A673 (cell line): ENCODE results near the gene CA4. TPM values are rescaled to one million over a fixed set of nuclear protein-coding genes. Genes with fewer than 3 reads are reported as not detected.

ENCODE experiments used
- BruUV-seq: library from RNA; stranded (reverse); fragments of 400-500 nt; replicated peaks from 2 replicates; lab custom pipeline; 2021; lab: Mats Ljungman, UMichigan
- CTCF ChIA-PET: fragments of 300-600 bp; sonication (Branson Sonifier 250); formaldehyde crosslinking; loops from one replicate; lab custom pipeline; 2022; ENCODE audit warnings: antibody characterized with exemption; lab: Charles Lee
- POLR2A ChIA-PET: fragments of 300-600 bp; sonication (Branson Sonifier 250); formaldehyde crosslinking; loops from one replicate; lab custom pipeline; 2022; ENCODE audit warnings: antibody characterized with exemption; ENCODE audit not compliant: low non-redundant PET; lab: Charles Lee
- DNase-seq: peaks from one replicate; pipeline ENCODE4 v3.0.0-alpha.2; 2015; ENCODE audit warnings: low spot score
- H3K27ac ChIP-seq: fragments of 200-600 bp; sonication (generic); 2 replicates; pipeline ENCODE4 v1.5.1; 2016; ENCODE audit warnings: mixed run types, low read depth, mild to moderate bottlenecking, mixed read lengths, antibody characterized with exemption, low read length; ENCODE audit not compliant: poor library complexity, severe bottlenecking
- H3K27me3 ChIP-seq: fragments of 200-600 bp; sonication (generic); replicated peaks from 2 replicates; pipeline ENCODE4 v1.6.1; 2017; ENCODE audit warnings: mixed run types, low read depth, mild to moderate bottlenecking, mixed read lengths, antibody characterized with exemption, low read length; ENCODE audit not compliant: insufficient read depth, poor library complexity
- H3K36me3 ChIP-seq: fragments of 200-600 bp; sonication (generic); 2 replicates; pipeline ENCODE4 v1.6.1; 2016; ENCODE audit warnings: mixed run types, mild to moderate bottlenecking, mixed read lengths, antibody characterized with exemption, low read length; ENCODE audit not compliant: insufficient read depth, poor library complexity, severe bottlenecking
- H3K4me1 ChIP-seq: fragments of 200-600 bp; sonication (generic); 2 replicates; pipeline ENCODE4 v1.6.1; 2017; ENCODE audit warnings: mixed run types, mild to moderate bottlenecking, mixed read lengths, antibody characterized with exemption, low read length; ENCODE audit not compliant: insufficient read depth, poor library complexity, severe bottlenecking
- H3K4me3 ChIP-seq: fragments of 200-600 bp; sonication (generic); 2 replicates; pipeline ENCODE4 v1.5.1; 2016; ENCODE audit warnings: low read depth, mixed run types, mild to moderate bottlenecking, mixed read lengths, low read length; ENCODE audit not compliant: poor library complexity, severe bottlenecking
- H3K9me3 ChIP-seq: fragments of 200-600 bp; sonication (generic); 2 replicates; pipeline ENCODE4 v1.6.1; 2016; ENCODE audit warnings: mixed run types, low read depth, mild to moderate bottlenecking, mixed read lengths, antibody characterized with exemption, low read length; ENCODE audit not compliant: poor library complexity, severe bottlenecking
- EZH2 ChIP-seq: fragments of 200-600 bp; sonication (generic); IDR thresholded peaks from 2 replicates; pipeline ENCODE4 v1.6.1; 2017; ENCODE audit warnings: borderline replicate concordance, low read depth, mild to moderate bottlenecking, mixed read lengths, antibody characterized with exemption, low read length; ENCODE audit not compliant: poor library complexity, severe bottlenecking
- intact Hi-C: fragments of 100-400 bp; cut with micrococcal nuclease; formaldehyde crosslinking; loops from one replicate; pipeline ENCODE4 v1.10.0; 2022; ENCODE audit not compliant: unreplicated experiment
- total RNA-seq: library from RNA; stranded (reverse); gene quantifications from 2 replicates; pipeline ENCODE4 v1.2.3, GENCODE V29; 2021
- TF ChIP-seq, protein P1 (sequence below): fragments of 300-800, 200-600 bp; sonication (generic); conservative IDR thresholded peaks from 2 replicates; pipeline ENCODE4 v1.5.1; 2017; ENCODE audit warnings: low read depth, mild to moderate bottlenecking, antibody characterized with exemption, low read length, moderate library complexity, mixed read lengths

The CA4 gene
- total RNA-seq, 1 experiment from 2014 or later = not detected

GRCh38 chr17:60169921-60170817 is 20.4 kb downstream of the CA4 start:
- Histone ChIP-seq H3K27ac (no peak overlapping the region), H3K9me3 (no peaks in the 10 kb centered on the region), H3K36me3 (no peaks in the 10 kb centered on the region), H3K4me1 (peaks cover 6% of the 10 kb centered on the region), H3K27me3 (no peaks in the 10 kb centered on the region), H3K4me3 (no peak overlapping the region)
- no TSS peak for BruUV-seq
- no peak for DNase-seq
- intact Hi-C loops = no loop called here
- POLR2A ChIA-PET = no interaction called here
- CTCF ChIA-PET = no interaction called here
- no peak for TF ChIP-seq EZH2
- TF ChIP-seq, protein P1, sequence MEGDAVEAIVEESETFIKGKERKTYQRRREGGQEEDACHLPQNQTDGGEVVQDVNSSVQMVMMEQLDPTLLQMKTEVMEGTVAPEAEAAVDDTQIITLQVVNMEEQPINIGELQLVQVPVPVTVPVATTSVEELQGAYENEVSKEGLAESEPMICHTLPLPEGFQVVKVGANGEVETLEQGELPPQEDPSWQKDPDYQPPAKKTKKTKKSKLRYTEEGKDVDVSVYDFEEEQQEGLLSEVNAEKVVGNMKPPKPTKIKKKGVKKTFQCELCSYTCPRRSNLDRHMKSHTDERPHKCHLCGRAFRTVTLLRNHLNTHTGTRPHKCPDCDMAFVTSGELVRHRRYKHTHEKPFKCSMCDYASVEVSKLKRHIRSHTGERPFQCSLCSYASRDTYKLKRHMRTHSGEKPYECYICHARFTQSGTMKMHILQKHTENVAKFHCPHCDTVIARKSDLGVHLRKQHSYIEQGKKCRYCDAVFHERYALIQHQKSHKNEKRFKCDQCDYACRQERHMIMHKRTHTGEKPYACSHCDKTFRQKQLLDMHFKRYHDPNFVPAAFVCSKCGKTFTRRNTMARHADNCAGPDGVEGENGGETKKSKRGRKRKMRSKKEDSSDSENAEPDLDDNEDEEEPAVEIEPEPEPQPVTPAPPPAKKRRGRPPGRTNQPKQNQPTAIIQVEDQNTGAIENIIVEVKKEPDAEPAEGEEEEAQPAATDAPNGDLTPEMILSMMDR = no peak

GRCh38 chr17:60170835-60171752 is 21.3 kb downstream of the CA4 start:
- ChIA-PET POLR2A (no interaction called here), CTCF (no interaction called here)
- Histone ChIP-seq H3K4me1 (peaks cover 6% of the 10 kb centered on the region), H3K36me3 (no peaks in the 10 kb centered on the region), H3K27me3 (no peaks in the 10 kb centered on the region), H3K27ac (no peak overlapping the region), H3K9me3 (no peaks in the 10 kb centered on the region), H3K4me3 (no peak overlapping the region)
- no peak for DNase-seq
- intact Hi-C loops = no loop called here
- BruUV-seq = no TSS peak
- no peak for TF ChIP-seq EZH2
- TF ChIP-seq, protein P1 = no peak

GRCh38 chr17:60171753-60172079 is 21.9 kb downstream of the CA4 start:
- Histone ChIP-seq H3K9me3 (no peaks in the 10 kb centered on the region), H3K27me3 (no peaks in the 10 kb centered on the region), H3K36me3 (no peaks in the 10 kb centered on the region), H3K27ac (no peak overlapping the region), H3K4me3 (no peak overlapping the region), H3K4me1 (peaks cover 6% of the 10 kb centered on the region)
- ChIA-PET CTCF (no interaction called here), POLR2A (no interaction called here)
- no TSS peak for BruUV-seq
- intact Hi-C loops = no loop called here
- TF ChIP-seq, protein P1 = no peak
- no peak for TF ChIP-seq EZH2
- DNase-seq = no peak
